Uterus (tissue), 4 donors: ENCODE data around the gene CDC42BPA. TPM values are rescaled to one million over a fixed set of nuclear protein-coding genes. Genes with fewer than 3 reads are reported as not detected.

ENCODE experiments used
- DNase-seq, 2 donors: peaks; one replicate each; pipeline ENCODE4 v3.0.0-alpha.2; 2019 to 2020
- H3K27ac ChIP-seq, 2 donors: fragments of 200-600 bp; sonication (generic); 1 replicate in 1 of 2; 2 replicates in 1 of 2; pipeline ENCODE4 v1.5.1; 2016 to 2018
- H3K27me3 ChIP-seq, 2 donors: fragments of 200-600 bp; sonication (generic); one replicate each; pipeline ENCODE4 v1.5.1; 2018 to 2019; ENCODE audit warnings: control low read depth in 1 of 2
- H3K36me3 ChIP-seq, 2 donors: fragments of 200-600 bp; sonication (generic); one replicate each; pipeline ENCODE4 v1.5.1; 2019; ENCODE audit warnings: control low read depth in 1 of 2
- H3K4me1 ChIP-seq, 2 donors: fragments of 200-600 bp; sonication (generic); one replicate each; pipeline ENCODE4 v1.5.1; 2018 to 2019; ENCODE audit warnings: control low read depth in 1 of 2
- H3K4me3 ChIP-seq, 2 donors: fragments of 200-600 bp; sonication (generic); 1 replicate in 1 of 2; 2 replicates in 1 of 2; pipeline ENCODE4 v1.5.1; 2018 to 2019; ENCODE audit warnings: mild to moderate bottlenecking in 1 of 2
- H3K9me3 ChIP-seq, 2 donors: fragments of 200-600 bp; sonication (generic); one replicate each; pipeline ENCODE4 v1.5.1; 2019; ENCODE audit warnings: control low read depth in 1 of 2
- CTCF ChIP-seq, 4 experiments: fragments of 200-600 bp in 2 of 4; fragments of 450-650 bp in 2 of 4; sonication (generic) in 2 of 4; IDR thresholded peaks; one replicate each; pipeline ENCODE4 v1.5.1; 2016 to 2019; ENCODE audit warnings: antibody characterized with exemption in 4 of 4, mild to moderate bottlenecking in 2 of 4, moderate library complexity in 1 of 4
- POLR2A ChIP-seq, 2 donors: fragments of 450-650 bp; IDR thresholded peaks; one replicate each; pipeline ENCODE4 v1.6.1; 2016; ENCODE audit warnings: antibody characterized with exemption in 2 of 2, mild to moderate bottlenecking in 1 of 2, moderate library complexity in 1 of 2
- intact Hi-C: fragments of 100-400 bp; cut with DNase I; formaldehyde crosslinking; loops from one replicate; pipeline ENCODE4 v1.15.1; 2023; ENCODE audit warnings: low total_unique reads
- total RNA-seq, 4 donors: library from RNA; depleted of rRNA in 3 of 4; stranded (reverse); fragments of >200 nt in 3 of 4; gene quantifications; one replicate each; pipeline versions ENCODE4 v1.1.0 to v1.2.4, GENCODE V29; 2014 to 2023
- donor health status: DM: yes; HTN: yes; CAD: no.

The CDC42BPA gene
- total RNA-seq, 4 donors from 2014 or later = 32.9 to 116 (median 55.2) TPM

- no peak overlapping the region for H3K27ac ChIP-seq
- no peak for TF ChIP-seq CTCF (IDR thresholded peaks at IDR 0.05)
- TF ChIP-seq POLR2A (IDR thresholded peaks at IDR 0.05) = no peak
- DNase-seq = no peak
- H3K36me3 ChIP-seq = no peaks in the 10 kb centered on the region
- no peak overlapping the region for H3K4me3 ChIP-seq
- intact Hi-C loops = no loop called here
- H3K27me3 ChIP-seq = no peaks in the 10 kb centered on the region
- no peaks in the 10 kb centered on the region for H3K9me3 ChIP-seq
- no peaks in the 10 kb centered on the region for H3K4me1 ChIP-seq
Measured at GRCh38 chr1:227185291-227185690, 133.0 kb downstream of the CDC42BPA start.

GRCh38 chr1:227182012-227182411, 136.3 kb downstream of the CDC42BPA start:
- no peaks in the 10 kb centered on the region for H3K4me1 ChIP-seq
- intact Hi-C loops = no loop called here
- H3K36me3 ChIP-seq = no peaks in the 10 kb centered on the region
- DNase-seq = no peak
- no peaks in the 10 kb centered on the region for H3K27me3 ChIP-seq
- TF ChIP-seq POLR2A (IDR thresholded peaks at IDR 0.05) (no peak), CTCF (IDR thresholded peaks at IDR 0.05) (no peak)
- H3K27ac ChIP-seq = no peak overlapping the region
- no peak overlapping the region for H3K4me3 ChIP-seq
- H3K9me3 ChIP-seq = no peaks in the 10 kb centered on the region

GRCh38 chr1:227175611-227176010, 142.7 kb downstream of the CDC42BPA start:
- no peak overlapping the region for H3K4me3 ChIP-seq
- no peak for TF ChIP-seq POLR2A (IDR thresholded peaks at IDR 0.05)
- no peak for TF ChIP-seq CTCF (IDR thresholded peaks at IDR 0.05)
- intact Hi-C loops = no loop called here
- no peaks in the 10 kb centered on the region for H3K4me1 ChIP-seq
- no peak for DNase-seq
- H3K27ac ChIP-seq = no peak overlapping the region
- no peaks in the 10 kb centered on the region for H3K27me3 ChIP-seq
- no peaks in the 10 kb centered on the region for H3K9me3 ChIP-seq
- no peaks in the 10 kb centered on the region for H3K36me3 ChIP-seq

- TF ChIP-seq POLR2A (IDR thresholded peaks at IDR 0.05) (no peak), CTCF (IDR thresholded peaks at IDR 0.05) (no peak)
- Histone ChIP-seq H3K4me3 (no peak overlapping the region), H3K9me3 (no peaks in the 10 kb centered on the region), H3K4me1 (peaks cover 0 to 3% of the 10 kb centered on the region in 2 donors), H3K36me3 (no peaks in the 10 kb centered on the region), H3K27ac (no peak overlapping the region), H3K27me3 (no peaks in the 10 kb centered on the region)
- DNase-seq = no peak
- intact Hi-C loops = no loop called here
Measured at GRCh38 chr1:227174164-227174563, 144.1 kb downstream of the CDC42BPA start.

- no peak for DNase-seq
- peaks cover 0 to 6% of the 10 kb centered on the region in 2 donors for H3K4me1 ChIP-seq
- intact Hi-C loops = no loop called here
- TF ChIP-seq CTCF (IDR thresholded peaks at IDR 0.05) (no peak), POLR2A (IDR thresholded peaks at IDR 0.05) (no peak)
- no peak overlapping the region for H3K27ac ChIP-seq
- no peaks in the 10 kb centered on the region for H3K9me3 ChIP-seq
- no peaks in the 10 kb centered on the region for H3K27me3 ChIP-seq
- H3K36me3 ChIP-seq = no peaks in the 10 kb centered on the region
- H3K4me3 ChIP-seq = no peak overlapping the region
Measured at GRCh38 chr1:227170361-227171166, 147.7 kb downstream of the CDC42BPA start.
